ENCODE results near the gene AQP12B.

The AQP12B gene

GRCh38 chr2:240672701-240673190 lies 9.9 kb downstream of the AQP12B start:
- Histone ChIP-seq H3K23ac (ENCODE audit: low read length in 2 of 2) (no peak overlapping the region), H3K27me3 (ENCODE audit: control insufficient read depth in 1 of 2, insufficient read depth in 1 of 2, low read length in 2 of 2) (peaks cover 13 to 64% of the 10 kb centered on the region in 2 experiments), H2BK120ac (ENCODE audit: low read depth, low read length) (no peak overlapping the region), H3K79me1 (replicated peaks; ENCODE audit: low read length, poor library complexity, severe bottlenecking) (no peaks in the 10 kb centered on the region), H2BK15ac (ENCODE audit: low read depth, poor library complexity, severe bottlenecking) (no peak overlapping the region), H3K4ac (ENCODE audit: low read depth in 1 of 2, low read length in 2 of 2) (no peak overlapping the region), H2BK5ac (ENCODE audit: low read depth, low read length, poor library complexity, severe bottlenecking) (no peak overlapping the region), H2AFZ (ENCODE audit: low read depth, low read length) (no peak overlapping the region), H3K4me3 (ENCODE audit: insufficient read depth in 1 of 2, low read depth in 1 of 2, low read length in 2 of 2) (no peak overlapping the region), H2AK5ac (ENCODE audit: low read length, severe bottlenecking) (no peak overlapping the region), H3K36me3 (ENCODE audit: control insufficient read depth in 1 of 2, insufficient read depth in 2 of 2, low read depth in 1 of 2, low read length in 2 of 2) (no peaks in the 10 kb centered on the region), H3K4me2 (ENCODE audit: low read length, poor library complexity, severe bottlenecking) (no peak overlapping the region), H2BK12ac (ENCODE audit: low read length in 2 of 2) (no peak overlapping the region), H3K4me1 (ENCODE audit: control insufficient read depth, insufficient read depth, low read depth, low read length) (no peaks in the 10 kb centered on the region), H3K9ac (ENCODE audit: low read length) (no peak overlapping the region), H3K27ac (ENCODE audit: low read length, poor library complexity, severe bottlenecking) (no peak overlapping the region), H3K18ac (ENCODE audit: low read depth in 1 of 2, low read length in 2 of 2) (no peak overlapping the region), H3K9me3 (ENCODE audit: control insufficient read depth, low read length) (no peaks in the 10 kb centered on the region), H4K91ac (ENCODE audit: low read length) (no peak overlapping the region), H4K8ac (ENCODE audit: low read length) (no peak overlapping the region), H3K14ac (ENCODE audit: low read length in 2 of 2) (no peak overlapping the region)
- 95% methylated on average over 53 of the region's 55 CpGs for WGBS
- no peak for DNase-seq

GRCh38 chr2:240672076-240672700 lies 10.5 kb downstream of the AQP12B start:
- H3K79me1 ChIP-seq (replicated peaks; ENCODE audit: low read length, poor library complexity, severe bottlenecking) = no peaks in the 10 kb centered on the region
- WGBS = 94% methylated on average over 46 of the region's 46 CpGs
- H3K23ac ChIP-seq (ENCODE audit: low read length in 2 of 2) = no peak overlapping the region
- H2AFZ ChIP-seq (ENCODE audit: low read depth, low read length) = no peak overlapping the region
- no peak overlapping the region for H3K18ac ChIP-seq (ENCODE audit: low read depth in 1 of 2, low read length in 2 of 2)
- no peak overlapping the region for H2AK5ac ChIP-seq (ENCODE audit: low read length, severe bottlenecking)
- no peak overlapping the region for H2BK15ac ChIP-seq (ENCODE audit: low read depth, poor library complexity, severe bottlenecking)
- H2BK120ac ChIP-seq (ENCODE audit: low read depth, low read length) = no peak overlapping the region
- peaks cover 13 to 65% of the 10 kb centered on the region in 2 experiments for H3K27me3 ChIP-seq (ENCODE audit: control insufficient read depth in 1 of 2, insufficient read depth in 1 of 2, low read length in 2 of 2)
- H3K9me3 ChIP-seq (ENCODE audit: control insufficient read depth, low read length) = no peaks in the 10 kb centered on the region
- no peak for DNase-seq
- no peak overlapping the region for H3K14ac ChIP-seq (ENCODE audit: low read length in 2 of 2)
- no peak overlapping the region for H2BK5ac ChIP-seq (ENCODE audit: low read depth, low read length, poor library complexity, severe bottlenecking)
- H3K9ac ChIP-seq (ENCODE audit: low read length) = no peak overlapping the region
- no peaks in the 10 kb centered on the region for H3K4me1 ChIP-seq (ENCODE audit: control insufficient read depth, insufficient read depth, low read depth, low read length)
- no peak overlapping the region for H2BK12ac ChIP-seq (ENCODE audit: low read length in 2 of 2)
- H3K4ac ChIP-seq (ENCODE audit: low read depth in 1 of 2, low read length in 2 of 2) = no peak overlapping the region
- no peak overlapping the region for H4K8ac ChIP-seq (ENCODE audit: low read length)
- no peak overlapping the region for H3K4me3 ChIP-seq (ENCODE audit: insufficient read depth in 1 of 2, low read depth in 1 of 2, low read length in 2 of 2)
- no peak overlapping the region for H3K27ac ChIP-seq (ENCODE audit: low read length, poor library complexity, severe bottlenecking)
- no peak overlapping the region for H4K91ac ChIP-seq (ENCODE audit: low read length)
- H3K36me3 ChIP-seq (ENCODE audit: control insufficient read depth in 1 of 2, insufficient read depth in 2 of 2, low read depth in 1 of 2, low read length in 2 of 2) = no peaks in the 10 kb centered on the region
- no peak overlapping the region for H3K4me2 ChIP-seq (ENCODE audit: low read length, poor library complexity, severe bottlenecking)

GRCh38 chr2:240670950-240671349 lies 11.7 kb downstream of the AQP12B start:
- Histone ChIP-seq H3K14ac (ENCODE audit: low read length in 2 of 2) (no peak overlapping the region), H2BK15ac (ENCODE audit: low read depth, poor library complexity, severe bottlenecking) (no peak overlapping the region), H3K23ac (ENCODE audit: low read length in 2 of 2) (no peak overlapping the region), H3K18ac (ENCODE audit: low read depth in 1 of 2, low read length in 2 of 2) (no peak overlapping the region), H2AK5ac (ENCODE audit: low read length, severe bottlenecking) (no peak overlapping the region), H2BK5ac (ENCODE audit: low read depth, low read length, poor library complexity, severe bottlenecking) (no peak overlapping the region), H3K79me1 (replicated peaks; ENCODE audit: low read length, poor library complexity, severe bottlenecking) (no peaks in the 10 kb centered on the region), H3K4ac (ENCODE audit: low read depth in 1 of 2, low read length in 2 of 2) (no peak overlapping the region), H2AFZ (ENCODE audit: low read depth, low read length) (no peak overlapping the region), H3K4me2 (ENCODE audit: low read length, poor library complexity, severe bottlenecking) (no peak overlapping the region), H3K9me3 (ENCODE audit: control insufficient read depth, low read length) (no peaks in the 10 kb centered on the region), H3K4me1 (ENCODE audit: control insufficient read depth, insufficient read depth, low read depth, low read length) (no peaks in the 10 kb centered on the region), H3K27me3 (ENCODE audit: control insufficient read depth in 1 of 2, insufficient read depth in 1 of 2, low read length in 2 of 2) (peaks cover 13 to 75% of the 10 kb centered on the region in 2 experiments), H3K4me3 (ENCODE audit: insufficient read depth in 1 of 2, low read depth in 1 of 2, low read length in 2 of 2) (no peak overlapping the region), H3K36me3 (ENCODE audit: control insufficient read depth in 1 of 2, insufficient read depth in 2 of 2, low read depth in 1 of 2, low read length in 2 of 2) (no peaks in the 10 kb centered on the region), H4K91ac (ENCODE audit: low read length) (no peak overlapping the region), H4K8ac (ENCODE audit: low read length) (no peak overlapping the region), H2BK12ac (ENCODE audit: low read length in 2 of 2) (no peak overlapping the region), H3K27ac (ENCODE audit: low read length, poor library complexity, severe bottlenecking) (no peak overlapping the region), H2BK120ac (ENCODE audit: low read depth, low read length) (no peak overlapping the region), H3K9ac (ENCODE audit: low read length) (no peak overlapping the region)
- 82% methylated on average over 4 of the region's 4 CpGs for WGBS
- DNase-seq = no peak

- no peak overlapping the region for H2BK12ac ChIP-seq (ENCODE audit: low read length in 2 of 2)
- H4K91ac ChIP-seq (ENCODE audit: low read length) = no peak overlapping the region
- H3K27ac ChIP-seq (ENCODE audit: low read length, poor library complexity, severe bottlenecking) = no peak overlapping the region
- H2AK5ac ChIP-seq (ENCODE audit: low read length, severe bottlenecking) = no peak overlapping the region
- no peak overlapping the region for H3K18ac ChIP-seq (ENCODE audit: low read depth in 1 of 2, low read length in 2 of 2)
- H3K27me3 ChIP-seq (ENCODE audit: control insufficient read depth in 1 of 2, insufficient read depth in 1 of 2, low read length in 2 of 2) = peaks cover 13 to 77% of the 10 kb centered on the region in 2 experiments
- no peak overlapping the region for H3K4me2 ChIP-seq (ENCODE audit: low read length, poor library complexity, severe bottlenecking)
- DNase-seq = no peak
- H3K79me1 ChIP-seq (replicated peaks; ENCODE audit: low read length, poor library complexity, severe bottlenecking) = no peaks in the 10 kb centered on the region
- no peak overlapping the region for H2BK5ac ChIP-seq (ENCODE audit: low read depth, low read length, poor library complexity, severe bottlenecking)
- H2BK120ac ChIP-seq (ENCODE audit: low read depth, low read length) = no peak overlapping the region
- H3K36me3 ChIP-seq (ENCODE audit: control insufficient read depth in 1 of 2, insufficient read depth in 2 of 2, low read depth in 1 of 2, low read length in 2 of 2) = no peaks in the 10 kb centered on the region
- H3K23ac ChIP-seq (ENCODE audit: low read length in 2 of 2) = no peak overlapping the region
- H3K4me1 ChIP-seq (ENCODE audit: control insufficient read depth, insufficient read depth, low read depth, low read length) = no peaks in the 10 kb centered on the region
- H3K9ac ChIP-seq (ENCODE audit: low read length) = no peak overlapping the region
- no peak overlapping the region for H3K4me3 ChIP-seq (ENCODE audit: insufficient read depth in 1 of 2, low read depth in 1 of 2, low read length in 2 of 2)
- H2BK15ac ChIP-seq (ENCODE audit: low read depth, poor library complexity, severe bottlenecking) = no peak overlapping the region
- no peak overlapping the region for H3K4ac ChIP-seq (ENCODE audit: low read depth in 1 of 2, low read length in 2 of 2)
- 81% methylated on average over 7 of the region's 7 CpGs for WGBS
- no peak overlapping the region for H3K14ac ChIP-seq (ENCODE audit: low read length in 2 of 2)
- H3K9me3 ChIP-seq (ENCODE audit: control insufficient read depth, low read length) = no peaks in the 10 kb centered on the region
- no peak overlapping the region for H4K8ac ChIP-seq (ENCODE audit: low read length)
- H2AFZ ChIP-seq (ENCODE audit: low read depth, low read length) = no peak overlapping the region
These were observed 12.3 kb downstream of the AQP12B start for GRCh38 chr2:240670402-240670801.

Measured in mesenchymal stem cell (in vitro differentiated cells and primary cell).